GM10266 (cell line): ENCODE measurements around the gene PLS3.
A peak's percentile ranks its signal among the peaks of the same experiment; 100 is the strongest.
"Not testable (repeated sequence)": the region's sequence is repeated elsewhere in the genome, so short reads cannot be mapped to it uniquely, and the experiment has no call there.

Experiments used
- DNase-seq: peaks from one replicate; pipeline ENCODE4 v3.0.0; 2012; ENCODE audit errors: extremely low spot score
- TF ChIP-seq, protein P1 (sequence below): IDR thresholded peaks from 2 replicates; pipeline ENCODE4 v1.5.1; 2012; ENCODE audit warnings: mild to moderate bottlenecking, low read depth; ENCODE audit not compliant: control insufficient read depth, insufficient read depth; ENCODE audit errors: missing control alignments

Gene PLS3

DNA sequence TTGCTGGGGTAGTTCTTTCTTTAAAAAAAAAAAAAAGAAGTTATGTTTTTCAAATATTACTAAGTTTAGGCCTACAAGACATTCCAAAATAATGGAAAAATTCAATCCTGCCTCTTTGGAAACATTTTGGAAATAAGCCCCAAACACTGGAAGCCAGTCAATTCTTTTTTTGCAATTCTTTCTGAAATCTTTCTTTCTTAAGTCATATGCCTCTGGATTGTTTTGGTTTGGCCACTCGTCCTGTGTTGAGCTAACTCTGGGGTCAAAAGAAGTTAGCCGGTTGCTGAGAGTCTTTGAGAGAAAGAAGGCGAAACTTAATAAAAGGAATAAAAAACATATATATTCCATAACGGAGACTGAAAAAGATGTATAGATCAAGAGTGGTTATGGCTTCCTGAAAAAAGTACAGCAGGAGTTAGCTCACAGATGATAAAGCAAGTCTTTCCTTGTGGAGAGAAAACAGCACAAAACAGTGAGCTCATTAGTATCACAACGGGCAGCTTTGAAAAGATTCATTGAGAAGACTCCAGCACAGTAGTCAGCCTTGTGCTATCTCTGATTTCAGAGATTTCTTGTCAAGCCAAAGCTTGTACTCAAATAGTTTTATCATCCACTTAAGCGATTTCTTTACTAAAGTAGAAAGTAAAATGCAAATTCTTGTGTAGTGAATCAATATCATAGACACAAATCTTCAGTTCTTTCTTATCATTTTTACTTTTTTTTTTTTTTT, 64.8 kb downstream of the PLS3 start:
- no peak for DNase-seq

DNA sequence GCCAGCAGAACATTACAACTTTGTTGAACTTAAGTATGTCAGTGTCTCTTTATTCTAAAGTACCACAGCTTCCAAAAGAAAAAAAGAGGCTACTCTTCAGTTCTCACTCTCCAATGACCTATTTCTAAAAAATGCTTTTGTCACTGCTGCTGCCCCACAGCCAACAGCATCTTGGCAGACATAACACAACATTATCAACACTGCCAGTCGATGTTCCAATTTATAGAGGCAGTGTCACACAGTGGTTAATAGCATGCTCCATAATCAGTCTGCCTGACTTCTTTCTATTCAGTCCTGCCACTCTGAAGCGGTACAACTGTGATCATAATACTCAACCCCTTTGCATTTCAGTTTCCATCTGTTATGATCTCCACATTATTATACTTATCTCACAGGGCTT, 69.2 kb downstream of the PLS3 start:
- DNase-seq: no peak
- TF ChIP-seq, protein P1, sequence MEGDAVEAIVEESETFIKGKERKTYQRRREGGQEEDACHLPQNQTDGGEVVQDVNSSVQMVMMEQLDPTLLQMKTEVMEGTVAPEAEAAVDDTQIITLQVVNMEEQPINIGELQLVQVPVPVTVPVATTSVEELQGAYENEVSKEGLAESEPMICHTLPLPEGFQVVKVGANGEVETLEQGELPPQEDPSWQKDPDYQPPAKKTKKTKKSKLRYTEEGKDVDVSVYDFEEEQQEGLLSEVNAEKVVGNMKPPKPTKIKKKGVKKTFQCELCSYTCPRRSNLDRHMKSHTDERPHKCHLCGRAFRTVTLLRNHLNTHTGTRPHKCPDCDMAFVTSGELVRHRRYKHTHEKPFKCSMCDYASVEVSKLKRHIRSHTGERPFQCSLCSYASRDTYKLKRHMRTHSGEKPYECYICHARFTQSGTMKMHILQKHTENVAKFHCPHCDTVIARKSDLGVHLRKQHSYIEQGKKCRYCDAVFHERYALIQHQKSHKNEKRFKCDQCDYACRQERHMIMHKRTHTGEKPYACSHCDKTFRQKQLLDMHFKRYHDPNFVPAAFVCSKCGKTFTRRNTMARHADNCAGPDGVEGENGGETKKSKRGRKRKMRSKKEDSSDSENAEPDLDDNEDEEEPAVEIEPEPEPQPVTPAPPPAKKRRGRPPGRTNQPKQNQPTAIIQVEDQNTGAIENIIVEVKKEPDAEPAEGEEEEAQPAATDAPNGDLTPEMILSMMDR: no peak

More for the DNA sequence above, 64.8 kb downstream of the PLS3 start:
- TF ChIP-seq, protein P1: no peak

DNA sequence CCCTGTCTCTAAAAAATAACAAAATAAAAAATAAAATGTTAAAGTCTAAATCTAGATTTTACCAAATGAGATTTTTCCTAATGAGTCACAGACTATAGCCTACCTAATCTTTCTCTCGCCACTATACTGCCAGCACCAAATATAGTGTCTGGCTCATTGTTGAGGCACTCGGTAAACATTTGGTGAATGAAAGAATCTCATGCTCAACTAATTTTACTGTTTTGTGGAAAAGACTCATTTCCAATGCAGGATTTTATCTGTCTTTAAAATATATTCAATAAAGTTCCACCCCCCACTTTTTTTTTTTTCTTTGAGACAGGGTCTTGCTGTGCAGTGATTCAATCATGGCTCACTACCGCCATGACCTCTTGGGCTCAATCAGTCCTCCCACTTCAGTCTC, 71.5 kb downstream of the PLS3 start:
- DNase-seq: no peak
- TF ChIP-seq, protein P1: no peak

DNA sequence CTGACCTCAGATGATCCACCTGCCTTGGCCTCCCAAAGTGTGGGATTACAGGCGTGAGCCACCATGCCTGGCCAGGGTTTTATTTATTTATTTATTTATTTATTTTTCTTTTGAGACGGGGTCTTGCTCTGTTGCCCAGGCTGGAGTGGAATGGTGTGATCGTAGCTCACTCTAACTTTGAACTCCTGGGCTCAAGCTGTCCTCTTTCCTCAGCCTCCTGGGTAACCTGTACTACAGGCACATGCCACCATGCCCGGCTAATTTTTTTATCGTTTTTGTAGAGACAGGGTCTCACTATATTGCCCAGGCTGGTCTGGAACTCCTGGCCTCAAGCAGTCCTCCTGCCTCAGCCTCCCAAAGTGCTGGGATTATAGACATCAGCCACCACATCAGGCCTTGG, 72.4 kb downstream of the PLS3 start:
- DNase-seq: not testable (repeated sequence)

DNA sequence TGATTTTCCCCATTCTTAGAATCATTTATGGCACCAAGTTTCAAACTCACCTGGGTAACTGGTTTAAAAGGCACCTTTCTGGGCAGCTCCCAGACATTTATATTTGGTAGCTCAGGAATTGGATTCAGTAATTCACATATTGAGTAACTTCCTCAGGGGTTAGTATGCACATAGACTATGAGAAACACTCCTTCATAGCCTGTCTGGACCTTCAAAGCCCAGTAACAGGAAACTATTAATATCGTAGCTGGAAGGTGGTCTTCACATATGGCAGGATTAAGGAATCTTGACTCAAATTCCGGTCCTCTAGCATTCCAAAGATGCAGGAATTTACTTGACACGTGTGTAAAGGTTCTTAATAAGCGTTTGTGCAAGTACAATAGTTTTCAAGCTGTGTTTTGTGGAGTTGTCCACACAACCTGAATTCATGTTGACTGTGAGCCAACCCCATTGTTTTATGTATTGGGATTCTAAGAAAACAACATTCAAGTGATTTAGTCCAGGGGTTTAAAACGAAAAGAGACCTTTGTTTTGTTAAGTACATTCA, 78.4 kb downstream of the PLS3 start:
- DNase-seq: no peak
- TF ChIP-seq, protein P1: no peak

DNA sequence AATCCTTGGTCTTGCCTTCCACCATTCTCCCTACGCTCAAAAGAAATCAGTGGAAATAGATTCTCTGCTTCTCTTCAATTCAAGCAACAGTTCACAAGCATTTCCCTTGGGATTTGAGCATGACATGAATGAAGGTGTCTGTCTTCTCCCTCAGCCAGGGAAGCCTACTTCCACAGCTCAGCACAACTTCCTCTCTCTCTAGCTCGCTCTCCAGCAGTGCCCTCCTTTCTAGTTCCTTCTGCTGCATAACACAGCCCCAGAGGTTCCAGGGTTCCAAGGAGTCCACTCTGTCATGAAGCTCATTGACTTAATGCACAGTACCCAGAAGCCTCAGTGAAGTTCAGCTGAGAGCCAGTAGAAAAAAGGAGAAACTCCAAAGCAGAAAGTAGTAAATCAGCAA, 81.3 kb downstream of the PLS3 start:
- no peak for DNase-seq
- TF ChIP-seq, protein P1: no peak

DNA sequence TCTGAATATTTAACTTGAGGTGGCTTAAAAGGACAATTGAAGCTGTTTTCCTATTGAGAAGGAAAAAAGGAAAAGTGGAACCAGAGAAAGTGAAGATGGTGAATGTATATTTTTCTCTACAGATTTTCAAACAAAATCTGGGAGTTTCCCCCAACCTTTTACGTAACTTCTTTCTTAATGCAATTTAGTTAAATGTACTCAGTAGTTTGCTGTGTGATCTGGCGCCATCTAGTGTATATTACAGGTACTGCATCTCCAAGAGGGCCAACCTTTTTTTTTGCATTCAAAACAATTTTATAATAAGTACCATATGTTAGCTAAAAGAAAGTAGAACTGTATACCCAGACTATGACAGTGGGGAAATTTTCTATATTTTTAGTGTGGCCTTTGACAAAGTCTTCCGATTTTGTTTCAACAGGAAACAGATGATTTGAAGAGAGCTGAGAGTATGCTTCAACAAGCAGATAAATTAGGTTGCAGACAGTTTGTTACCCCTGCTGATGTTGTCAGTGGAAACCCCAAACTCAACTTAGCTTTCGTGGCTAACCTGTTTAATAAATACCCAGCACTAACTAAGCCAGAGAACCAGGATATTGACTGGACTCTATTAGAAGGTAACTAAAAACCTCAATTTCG, 82.0 kb downstream of the PLS3 start:
- TF ChIP-seq, protein P1: peak; percentile 57
- DNase-seq: peak; percentile 6

DNA sequence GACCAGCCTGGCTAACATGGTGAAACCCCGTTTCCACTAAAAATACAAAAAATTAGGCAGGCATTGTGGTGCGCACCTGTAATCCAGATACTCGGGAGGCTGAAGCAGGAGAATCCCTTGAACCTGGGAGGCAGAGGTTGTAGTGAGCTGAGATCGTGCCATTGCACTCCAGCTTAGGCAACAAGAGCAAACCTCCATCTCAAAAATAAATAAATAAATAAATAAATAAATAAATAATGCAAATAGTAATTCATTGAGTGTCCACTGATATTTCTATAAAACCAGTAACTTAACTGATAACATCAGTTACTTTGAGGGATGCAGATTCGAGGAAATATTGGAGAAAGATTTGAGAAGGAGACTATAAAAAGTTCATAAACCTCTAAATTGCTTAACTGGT, 83.4 kb downstream of the PLS3 start:
- not testable (repeated sequence) for DNase-seq
